ENCODE measurements around the gene MTUS2. TPM values are rescaled to one million over a fixed set of nuclear protein-coding genes. Genes with fewer than 3 reads are reported as not detected.
A peak's percentile ranks its signal among the peaks of the same experiment; 100 is the strongest.

The MTUS2 gene
- total RNA-seq, 1 donor from 2014 or later = 0.67 TPM

DNA sequence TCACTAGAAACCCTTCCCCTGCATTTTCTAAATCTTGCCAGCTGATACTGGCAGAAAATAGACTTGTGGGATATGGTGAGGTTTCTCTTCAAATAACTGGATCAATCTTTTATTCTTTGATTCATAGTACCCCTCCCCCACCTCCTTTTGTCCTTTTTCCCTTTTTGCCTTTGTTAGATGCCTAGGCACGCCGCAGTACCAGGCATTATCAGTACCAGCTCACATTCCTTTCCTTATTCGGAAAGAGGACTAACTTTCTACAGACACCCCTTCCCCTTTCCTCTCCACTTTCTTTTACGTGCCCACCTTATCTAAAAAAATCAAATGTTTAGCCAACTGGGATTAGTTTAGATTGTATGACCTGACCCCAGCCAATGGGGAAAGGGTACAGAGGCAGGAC is 226.4 kb downstream of the MTUS2 start:
- Histone ChIP-seq H4K20me1 (ENCODE audit: low read depth) (no peaks in the 10 kb centered on the region), H3K27me3 (no peaks in the 10 kb centered on the region), H3K36me3 (no peaks in the 10 kb centered on the region), H3K9ac (no peak overlapping the region), H3K9me3 (ENCODE audit: low read depth) (peaks cover 7% of the 10 kb centered on the region), H3K4me3 (no peak overlapping the region), H2AFZ (replicated peaks) (peak overlapping the region; percentile 92), H3K27ac (no peak overlapping the region), H3K79me2 (ENCODE audit: low read depth) (no peaks in the 10 kb centered on the region), H3K4me2 (peak overlapping the region; percentile 48), H3K4me1 (peaks cover 4% of the 10 kb centered on the region), H3F3A (ENCODE audit: low read depth) (no peaks in the 10 kb centered on the region)
- Mint-ChIP-seq H3K27me3 (ENCODE audit: insufficient read depth, low read depth) (no peaks in the 10 kb centered on the region), H3K4me3 (no peak overlapping the region), H3K27ac (peak overlapping the region; percentile 11), H3K9me3 (peaks cover 8% of the 10 kb centered on the region), H3K4me1 (peaks cover 6% of the 10 kb centered on the region), H3K36me3 (no peaks in the 10 kb centered on the region)
- DNase-seq (ENCODE audit: low spot score) = peak; percentile 30
- TF ChIP-seq, protein P1, sequence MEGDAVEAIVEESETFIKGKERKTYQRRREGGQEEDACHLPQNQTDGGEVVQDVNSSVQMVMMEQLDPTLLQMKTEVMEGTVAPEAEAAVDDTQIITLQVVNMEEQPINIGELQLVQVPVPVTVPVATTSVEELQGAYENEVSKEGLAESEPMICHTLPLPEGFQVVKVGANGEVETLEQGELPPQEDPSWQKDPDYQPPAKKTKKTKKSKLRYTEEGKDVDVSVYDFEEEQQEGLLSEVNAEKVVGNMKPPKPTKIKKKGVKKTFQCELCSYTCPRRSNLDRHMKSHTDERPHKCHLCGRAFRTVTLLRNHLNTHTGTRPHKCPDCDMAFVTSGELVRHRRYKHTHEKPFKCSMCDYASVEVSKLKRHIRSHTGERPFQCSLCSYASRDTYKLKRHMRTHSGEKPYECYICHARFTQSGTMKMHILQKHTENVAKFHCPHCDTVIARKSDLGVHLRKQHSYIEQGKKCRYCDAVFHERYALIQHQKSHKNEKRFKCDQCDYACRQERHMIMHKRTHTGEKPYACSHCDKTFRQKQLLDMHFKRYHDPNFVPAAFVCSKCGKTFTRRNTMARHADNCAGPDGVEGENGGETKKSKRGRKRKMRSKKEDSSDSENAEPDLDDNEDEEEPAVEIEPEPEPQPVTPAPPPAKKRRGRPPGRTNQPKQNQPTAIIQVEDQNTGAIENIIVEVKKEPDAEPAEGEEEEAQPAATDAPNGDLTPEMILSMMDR (IDR thresholded peaks at IDR 0.05) = no peak
- TF ChIP-seq EZH2phosphoT487 (IDR thresholded peaks at IDR 0.05) = no peak

DNA sequence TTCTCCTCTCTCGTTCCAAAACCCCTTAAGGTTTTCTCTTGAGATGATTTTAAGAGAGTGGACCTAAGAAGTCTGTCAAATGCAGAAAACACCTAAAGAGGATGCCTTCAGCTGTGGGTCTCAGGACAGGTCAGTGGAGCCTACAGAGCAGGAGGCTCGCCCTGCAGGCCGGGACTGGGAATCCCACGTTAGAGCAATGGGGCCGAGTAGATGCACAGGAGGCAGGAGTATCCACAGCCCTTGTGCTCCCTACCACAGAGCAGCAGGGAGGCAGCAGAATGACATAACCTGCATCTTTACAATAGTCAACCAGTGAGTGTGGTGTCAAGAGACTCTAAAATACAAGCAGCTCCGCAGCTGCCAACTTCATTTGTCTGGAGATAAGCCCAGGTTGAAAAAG is 229.4 kb downstream of the MTUS2 start:
- DNase-seq (ENCODE audit: low spot score) = no peak
- no peaks in the 10 kb centered on the region for H3K79me2 ChIP-seq (ENCODE audit: low read depth)
- TF ChIP-seq EZH2 (IDR thresholded peaks at IDR 0.05) (no peak), EZH2phosphoT487 (IDR thresholded peaks at IDR 0.05) (no peak)
- TF ChIP-seq, protein P1 (IDR thresholded peaks at IDR 0.05) = no peak

DNA sequence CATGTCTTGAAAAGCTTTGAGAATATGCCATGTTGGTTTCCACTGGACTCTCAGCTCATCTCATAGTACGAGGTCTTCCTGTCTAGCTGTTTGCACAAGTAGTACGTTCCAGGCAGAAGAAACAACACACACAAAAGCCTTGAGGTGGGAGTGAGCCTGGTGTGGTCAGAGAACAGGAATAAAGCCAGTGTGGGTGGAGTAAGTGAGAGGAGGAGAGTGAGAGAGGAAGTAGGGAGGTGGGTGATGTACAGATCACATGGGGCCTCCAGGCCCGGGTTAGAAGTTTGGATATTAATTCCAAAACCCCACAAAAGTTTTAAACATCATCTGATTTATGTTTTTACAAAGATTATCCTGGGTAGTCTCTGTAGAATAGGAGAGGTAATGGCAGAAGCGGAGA is 230.6 kb downstream of the MTUS2 start:
- H3K4me2 ChIP-seq = no peak overlapping the region
- peaks cover 4% of the 10 kb centered on the region for H3K4me1 ChIP-seq
- H3K4me3 ChIP-seq = no peak overlapping the region
- TF ChIP-seq, protein P1 (IDR thresholded peaks at IDR 0.05) = no peak
- H3K36me3 Mint-ChIP-seq = no peaks in the 10 kb centered on the region
- no peaks in the 10 kb centered on the region for H3K36me3 ChIP-seq
- H2AFZ ChIP-seq (replicated peaks) = no peak overlapping the region
- peaks cover 4% of the 10 kb centered on the region for H3K9me3 ChIP-seq (ENCODE audit: low read depth)
- no peak overlapping the region for H3K27ac ChIP-seq
- H3K4me3 Mint-ChIP-seq = no peak overlapping the region
- no peaks in the 10 kb centered on the region for H4K20me1 ChIP-seq (ENCODE audit: low read depth)
- no peaks in the 10 kb centered on the region for H3K27me3 ChIP-seq
- no peaks in the 10 kb centered on the region for H3K79me2 ChIP-seq (ENCODE audit: low read depth)
- peaks cover 7% of the 10 kb centered on the region for H3K9me3 Mint-ChIP-seq
- H3K4me1 Mint-ChIP-seq = peaks cover 6% of the 10 kb centered on the region
- H3F3A ChIP-seq (ENCODE audit: low read depth) = no peaks in the 10 kb centered on the region
- no peaks in the 10 kb centered on the region for H3K27me3 Mint-ChIP-seq (ENCODE audit: insufficient read depth, low read depth)
- no peak for DNase-seq (ENCODE audit: low spot score)
- no peak overlapping the region for H3K27ac Mint-ChIP-seq
- no peak overlapping the region for H3K9ac ChIP-seq

More for the DNA sequence above, 229.4 kb downstream of the MTUS2 start:
- Histone ChIP-seq H2AFZ (replicated peaks) (no peak overlapping the region), H3F3A (ENCODE audit: low read depth) (no peaks in the 10 kb centered on the region), H3K4me1 (peaks cover 4% of the 10 kb centered on the region), H3K27ac (no peak overlapping the region), H4K20me1 (ENCODE audit: low read depth) (no peaks in the 10 kb centered on the region), H3K27me3 (no peaks in the 10 kb centered on the region), H3K4me3 (no peak overlapping the region), H3K4me2 (no peak overlapping the region), H3K36me3 (no peaks in the 10 kb centered on the region), H3K9me3 (ENCODE audit: low read depth) (no peaks in the 10 kb centered on the region), H3K9ac (no peak overlapping the region)
- Mint-ChIP-seq H3K36me3 (no peaks in the 10 kb centered on the region), H3K4me1 (peaks cover 6% of the 10 kb centered on the region), H3K27me3 (ENCODE audit: insufficient read depth, low read depth) (no peaks in the 10 kb centered on the region), H3K4me3 (no peak overlapping the region), H3K27ac (no peak overlapping the region), H3K9me3 (peaks cover 8% of the 10 kb centered on the region)

Data from neural progenitor cell (in vitro differentiated cells).